HCT116 (cell line): Measurements from ENCODE around the gene USP17L30.
"Not testable (repeated sequence)": the region's sequence is repeated elsewhere in the genome, so short reads cannot be mapped to it uniquely, and the experiment has no call there.

Source experiments
- CBX3 ChIP-seq: IDR thresholded peaks from 2 replicates; pipeline ENCODE4 v1.6.1; 2012; ENCODE audit warnings: low read depth
- EZH2phosphoT487 ChIP-seq: fragments of 200-600 bp; IDR thresholded peaks from 2 replicates; pipeline ENCODE4 v1.6.1; 2018; ENCODE audit warnings: antibody characterized with exemption, borderline replicate concordance
- JUND ChIP-seq: IDR thresholded peaks from 2 replicates; pipeline ENCODE4 v1.6.1; 2012
- POLR2A ChIP-seq: IDR thresholded peaks from 2 replicates; pipeline ENCODE4 v1.7.0; 2011; ENCODE audit warnings: borderline replicate concordance; ENCODE audit not compliant: insufficient read depth, insufficient read length; ENCODE audit errors: extremely low read depth
- POLR2AphosphoS5 ChIP-seq: IDR thresholded peaks from 2 replicates; pipeline ENCODE4 v1.6.1; 2011; ENCODE audit warnings: mild to moderate bottlenecking, low read depth, low read length, moderate library complexity
- RAD21 ChIP-seq: IDR thresholded peaks from 2 replicates; pipeline ENCODE4 v1.6.1; 2012; ENCODE audit warnings: low read depth, mild to moderate bottlenecking
- SRF ChIP-seq: IDR thresholded peaks from 2 replicates; pipeline ENCODE4 v1.6.1; 2012; ENCODE audit warnings: low read depth
- TCF7L2 ChIP-seq: IDR thresholded peaks from 2 replicates; pipeline ENCODE4 v1.7.0; 2011; ENCODE audit warnings: borderline replicate concordance, inconsistent platforms; ENCODE audit not compliant: insufficient read depth, insufficient read length; ENCODE audit errors: extremely low read depth
- YY1 ChIP-seq: IDR thresholded peaks from 2 replicates; pipeline ENCODE4 v1.6.1; 2011; ENCODE audit warnings: low read length, low read depth, moderate library complexity, mild to moderate bottlenecking; ENCODE audit not compliant: insufficient replicate concordance; ENCODE audit errors: extremely low read depth
- ZFX ChIP-seq: fragments of 450-650 bp; IDR thresholded peaks from 2 replicates; pipeline ENCODE4 v1.6.1; 2017
- TF ChIP-seq, protein P1 (sequence below), 3 experiments: fragments of 200-600 bp in 1 of 3; sonication (generic) in 1 of 3; IDR thresholded peaks in 2 of 3; conservative IDR thresholded peaks in 1 of 3; 2 replicates each; pipeline ENCODE4 v1.5.1; 2012 to 2017; ENCODE audit warnings: low read depth in 2 of 3, low read length in 2 of 3, antibody characterized with exemption in 1 of 3, borderline replicate concordance in 1 of 3, control low read depth in 1 of 3, mild to moderate bottlenecking in 1 of 3, mixed read lengths in 1 of 3, mixed run types in 1 of 3, moderate library complexity in 1 of 3; ENCODE audit not compliant: insufficient read depth in 1 of 3

DNA sequence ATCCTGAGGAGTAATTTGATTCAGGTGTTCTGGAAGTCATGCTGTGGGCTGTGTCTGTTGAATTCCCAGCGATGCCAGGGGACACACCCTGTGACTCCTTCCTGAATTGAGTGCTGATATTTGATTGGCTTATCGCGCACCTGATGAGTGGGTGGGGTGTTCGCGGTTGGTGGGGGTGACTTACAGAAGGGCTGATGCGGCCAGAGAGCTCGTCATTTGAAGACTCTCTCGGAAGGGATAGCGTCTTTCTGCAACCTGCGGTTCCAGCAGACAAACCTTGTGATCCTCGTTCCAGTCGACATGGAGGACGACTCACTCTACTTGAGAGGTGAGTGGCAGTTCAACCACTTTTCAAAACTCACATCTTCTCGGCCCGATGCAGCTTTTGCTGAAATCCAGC is 9.6 kb upstream of the USP17L30 start, which contains the start of gene USP17L29:
- TF ChIP-seq, protein P1, sequence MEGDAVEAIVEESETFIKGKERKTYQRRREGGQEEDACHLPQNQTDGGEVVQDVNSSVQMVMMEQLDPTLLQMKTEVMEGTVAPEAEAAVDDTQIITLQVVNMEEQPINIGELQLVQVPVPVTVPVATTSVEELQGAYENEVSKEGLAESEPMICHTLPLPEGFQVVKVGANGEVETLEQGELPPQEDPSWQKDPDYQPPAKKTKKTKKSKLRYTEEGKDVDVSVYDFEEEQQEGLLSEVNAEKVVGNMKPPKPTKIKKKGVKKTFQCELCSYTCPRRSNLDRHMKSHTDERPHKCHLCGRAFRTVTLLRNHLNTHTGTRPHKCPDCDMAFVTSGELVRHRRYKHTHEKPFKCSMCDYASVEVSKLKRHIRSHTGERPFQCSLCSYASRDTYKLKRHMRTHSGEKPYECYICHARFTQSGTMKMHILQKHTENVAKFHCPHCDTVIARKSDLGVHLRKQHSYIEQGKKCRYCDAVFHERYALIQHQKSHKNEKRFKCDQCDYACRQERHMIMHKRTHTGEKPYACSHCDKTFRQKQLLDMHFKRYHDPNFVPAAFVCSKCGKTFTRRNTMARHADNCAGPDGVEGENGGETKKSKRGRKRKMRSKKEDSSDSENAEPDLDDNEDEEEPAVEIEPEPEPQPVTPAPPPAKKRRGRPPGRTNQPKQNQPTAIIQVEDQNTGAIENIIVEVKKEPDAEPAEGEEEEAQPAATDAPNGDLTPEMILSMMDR (IDR thresholded peaks at IDR 0.05 in 2 of 3, conservative IDR thresholded peaks at IDR 0.05 in 1 of 3; ENCODE audit: borderline replicate concordance in 1 of 3, insufficient read depth in 1 of 3, low read depth in 2 of 3, low read length in 2 of 3), result not testable (repeated sequence)
- TF ChIP-seq POLR2A, ZFX, SRF, CBX3, JUND, YY1, TCF7L2, POLR2AphosphoS5, EZH2phosphoT487, RAD21: not testable (repeated sequence)
